ENCODE measurements around the gene APBA1.

The APBA1 gene

DNA sequence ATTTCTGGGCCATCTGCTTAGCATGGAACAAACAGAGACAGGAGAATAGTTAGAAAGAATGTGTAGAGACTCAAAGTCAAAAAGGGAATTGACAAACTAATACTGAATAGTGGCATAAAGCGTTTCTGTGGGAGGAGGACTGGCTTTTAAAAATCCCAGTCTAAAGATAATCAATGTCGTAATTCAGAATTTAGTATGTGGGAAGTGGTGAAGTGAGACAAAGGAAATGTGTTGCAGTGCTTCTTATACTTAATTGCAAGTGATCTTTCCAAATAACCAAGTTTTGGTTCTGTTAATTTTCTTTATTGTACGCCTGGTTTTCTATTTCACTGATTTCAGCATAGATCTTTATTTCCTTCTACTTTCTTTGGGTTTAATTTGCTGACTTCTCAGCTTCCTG lies 214.0 kb downstream of the APBA1 start:
- Histone ChIP-seq H3K4me1 (ENCODE audit: control insufficient read depth, low read length) (no peaks in the 10 kb centered on the region), H3K36me3 (ENCODE audit: control insufficient read depth, low read length) (no peaks in the 10 kb centered on the region), H3K9me3 (ENCODE audit: control insufficient read depth, insufficient read depth, low read length) (no peaks in the 10 kb centered on the region), H3K79me2 (ENCODE audit: control insufficient read depth, low read length) (no peaks in the 10 kb centered on the region), H3K27me3 (ENCODE audit: control insufficient read depth, low read length) (no peaks in the 10 kb centered on the region), H4K20me1 (ENCODE audit: control insufficient read depth, insufficient read depth, low read depth, low read length) (no peaks in the 10 kb centered on the region), H3K27ac (ENCODE audit: low read depth, low read length) (no peak overlapping the region), H3K4me3 (ENCODE audit: low read length) (no peak overlapping the region), H3K9me2 (replicated peaks; ENCODE audit: control insufficient read depth, low read length) (no peaks in the 10 kb centered on the region), H3K4me2 (ENCODE audit: low read length) (no peak overlapping the region), H3F3A (ENCODE audit: control insufficient read depth, insufficient read depth) (no peaks in the 10 kb centered on the region)
- TF ChIP-seq EZH2phosphoT487 (IDR thresholded peaks at IDR 0.05; ENCODE audit: borderline replicate concordance, low read length), result no peak
- TF ChIP-seq, protein P1, sequence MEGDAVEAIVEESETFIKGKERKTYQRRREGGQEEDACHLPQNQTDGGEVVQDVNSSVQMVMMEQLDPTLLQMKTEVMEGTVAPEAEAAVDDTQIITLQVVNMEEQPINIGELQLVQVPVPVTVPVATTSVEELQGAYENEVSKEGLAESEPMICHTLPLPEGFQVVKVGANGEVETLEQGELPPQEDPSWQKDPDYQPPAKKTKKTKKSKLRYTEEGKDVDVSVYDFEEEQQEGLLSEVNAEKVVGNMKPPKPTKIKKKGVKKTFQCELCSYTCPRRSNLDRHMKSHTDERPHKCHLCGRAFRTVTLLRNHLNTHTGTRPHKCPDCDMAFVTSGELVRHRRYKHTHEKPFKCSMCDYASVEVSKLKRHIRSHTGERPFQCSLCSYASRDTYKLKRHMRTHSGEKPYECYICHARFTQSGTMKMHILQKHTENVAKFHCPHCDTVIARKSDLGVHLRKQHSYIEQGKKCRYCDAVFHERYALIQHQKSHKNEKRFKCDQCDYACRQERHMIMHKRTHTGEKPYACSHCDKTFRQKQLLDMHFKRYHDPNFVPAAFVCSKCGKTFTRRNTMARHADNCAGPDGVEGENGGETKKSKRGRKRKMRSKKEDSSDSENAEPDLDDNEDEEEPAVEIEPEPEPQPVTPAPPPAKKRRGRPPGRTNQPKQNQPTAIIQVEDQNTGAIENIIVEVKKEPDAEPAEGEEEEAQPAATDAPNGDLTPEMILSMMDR (IDR thresholded peaks at IDR 0.05; ENCODE audit: low read depth, low read length, poor library complexity, severe bottlenecking), result no peak

DNA sequence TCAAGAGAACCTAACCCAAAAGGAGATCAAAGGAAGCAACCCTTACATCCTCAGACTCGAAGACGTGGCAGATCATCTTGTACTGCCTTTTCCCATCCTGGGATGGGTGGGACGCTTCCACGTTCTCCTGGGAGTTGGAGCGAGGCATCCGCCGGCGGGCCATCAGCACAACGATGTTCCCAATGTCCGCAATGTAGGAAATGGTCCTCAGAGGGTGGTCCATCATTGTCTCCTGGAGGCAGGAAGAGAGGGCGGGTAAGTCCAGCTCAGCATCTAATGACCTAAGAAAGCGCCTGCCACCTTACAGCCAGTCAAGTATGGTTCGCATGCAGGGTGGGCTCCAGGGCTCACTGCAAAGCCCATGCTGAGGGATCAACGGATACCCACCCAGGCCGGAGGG lies 216.0 kb downstream of the APBA1 start:
- Histone ChIP-seq H3K4me1 (ENCODE audit: control insufficient read depth, low read length) (no peaks in the 10 kb centered on the region), H4K20me1 (ENCODE audit: control insufficient read depth, insufficient read depth, low read depth, low read length) (no peaks in the 10 kb centered on the region), H3K4me3 (ENCODE audit: low read length) (no peak overlapping the region), H3K9me3 (ENCODE audit: control insufficient read depth, insufficient read depth, low read length) (no peaks in the 10 kb centered on the region), H3K27me3 (ENCODE audit: control insufficient read depth, low read length) (no peaks in the 10 kb centered on the region), H3K79me2 (ENCODE audit: control insufficient read depth, low read length) (no peaks in the 10 kb centered on the region), H3F3A (ENCODE audit: control insufficient read depth, insufficient read depth) (no peaks in the 10 kb centered on the region), H3K4me2 (ENCODE audit: low read length) (no peak overlapping the region), H3K9me2 (replicated peaks; ENCODE audit: control insufficient read depth, low read length) (no peaks in the 10 kb centered on the region), H3K36me3 (ENCODE audit: control insufficient read depth, low read length) (no peaks in the 10 kb centered on the region), H3K27ac (ENCODE audit: low read depth, low read length) (no peak overlapping the region)
- TF ChIP-seq, protein P1 (IDR thresholded peaks at IDR 0.05; ENCODE audit: low read depth, low read length, poor library complexity, severe bottlenecking), result no peak
- no peak for TF ChIP-seq EZH2phosphoT487 (IDR thresholded peaks at IDR 0.05; ENCODE audit: borderline replicate concordance, low read length)

DNA sequence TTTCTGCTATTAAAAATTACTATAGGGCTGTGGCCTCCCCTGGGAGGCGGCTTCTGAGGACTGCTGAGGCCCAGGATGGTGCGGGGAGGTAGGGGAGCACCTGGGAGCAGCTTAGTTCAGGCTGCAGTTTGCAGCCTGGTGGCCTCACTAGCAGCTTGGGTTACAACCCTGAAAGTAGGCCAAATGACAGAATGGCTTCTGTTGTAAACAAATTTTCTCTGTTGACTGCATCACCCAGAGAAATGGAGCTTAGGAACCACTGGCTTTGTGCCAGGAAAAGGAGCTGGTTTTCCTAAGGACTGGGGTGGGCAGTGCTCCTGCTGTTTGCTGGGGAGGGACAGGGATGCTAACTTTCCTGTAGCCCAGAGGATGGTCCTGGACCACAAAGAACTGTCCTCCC lies 216.9 kb downstream of the APBA1 start:
- no peaks in the 10 kb centered on the region for H3K79me2 ChIP-seq (ENCODE audit: control insufficient read depth, low read length)
- H3K9me2 ChIP-seq (replicated peaks; ENCODE audit: control insufficient read depth, low read length), result no peaks in the 10 kb centered on the region
- no peaks in the 10 kb centered on the region for H4K20me1 ChIP-seq (ENCODE audit: control insufficient read depth, insufficient read depth, low read depth, low read length)
- H3K4me2 ChIP-seq (ENCODE audit: low read length), result no peak overlapping the region
- no peaks in the 10 kb centered on the region for H3K27me3 ChIP-seq (ENCODE audit: control insufficient read depth, low read length)
- no peak for TF ChIP-seq EZH2phosphoT487 (IDR thresholded peaks at IDR 0.05; ENCODE audit: borderline replicate concordance, low read length)
- TF ChIP-seq, protein P1 (IDR thresholded peaks at IDR 0.05; ENCODE audit: low read depth, low read length, poor library complexity, severe bottlenecking), result no peak
- H3K9me3 ChIP-seq (ENCODE audit: control insufficient read depth, insufficient read depth, low read length), result no peaks in the 10 kb centered on the region
- no peaks in the 10 kb centered on the region for H3K36me3 ChIP-seq (ENCODE audit: control insufficient read depth, low read length)
- H3K27ac ChIP-seq (ENCODE audit: low read depth, low read length), result no peak overlapping the region
- H3K4me1 ChIP-seq (ENCODE audit: control insufficient read depth, low read length), result no peaks in the 10 kb centered on the region
- no peak overlapping the region for H3K4me3 ChIP-seq (ENCODE audit: low read length)
- no peaks in the 10 kb centered on the region for H3F3A ChIP-seq (ENCODE audit: control insufficient read depth, insufficient read depth)

DNA sequence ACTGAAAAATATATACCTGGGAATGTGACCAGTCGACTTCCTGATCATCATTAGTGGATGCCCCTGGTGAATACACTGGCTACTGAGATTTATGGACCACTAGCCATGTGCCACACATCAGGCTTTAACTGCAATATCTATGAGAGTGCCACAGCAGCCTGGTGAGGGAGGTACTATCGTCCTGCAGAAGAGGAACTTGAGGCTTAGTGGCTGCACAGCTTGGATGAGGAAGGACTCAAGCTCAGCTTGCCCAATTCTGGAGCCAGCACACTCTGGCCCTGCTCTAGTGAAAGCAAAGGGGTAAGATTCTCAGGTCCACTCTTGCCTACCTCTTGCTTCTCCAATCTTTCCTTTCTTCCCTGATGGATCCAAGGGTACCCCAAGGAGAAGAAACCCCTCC lies 217.8 kb downstream of the APBA1 start:
- H4K20me1 ChIP-seq (ENCODE audit: control insufficient read depth, insufficient read depth, low read depth, low read length), result no peaks in the 10 kb centered on the region
- no peaks in the 10 kb centered on the region for H3K36me3 ChIP-seq (ENCODE audit: control insufficient read depth, low read length)
- no peaks in the 10 kb centered on the region for H3K4me1 ChIP-seq (ENCODE audit: control insufficient read depth, low read length)
- H3K27me3 ChIP-seq (ENCODE audit: control insufficient read depth, low read length), result no peaks in the 10 kb centered on the region
- H3K4me3 ChIP-seq (ENCODE audit: low read length), result no peak overlapping the region
- no peaks in the 10 kb centered on the region for H3K9me2 ChIP-seq (replicated peaks; ENCODE audit: control insufficient read depth, low read length)
- TF ChIP-seq EZH2phosphoT487 (IDR thresholded peaks at IDR 0.05; ENCODE audit: borderline replicate concordance, low read length), result no peak
- TF ChIP-seq, protein P1 (IDR thresholded peaks at IDR 0.05; ENCODE audit: low read depth, low read length, poor library complexity, severe bottlenecking), result no peak
- no peaks in the 10 kb centered on the region for H3K79me2 ChIP-seq (ENCODE audit: control insufficient read depth, low read length)
- no peaks in the 10 kb centered on the region for H3K9me3 ChIP-seq (ENCODE audit: control insufficient read depth, insufficient read depth, low read length)
- no peak overlapping the region for H3K4me2 ChIP-seq (ENCODE audit: low read length)
- H3F3A ChIP-seq (ENCODE audit: control insufficient read depth, insufficient read depth), result no peaks in the 10 kb centered on the region
- no peak overlapping the region for H3K27ac ChIP-seq (ENCODE audit: low read depth, low read length)
